Astrocyte (in vitro differentiated cells and primary cell): ENCODE measurements around the gene SPATA32. TPM values are rescaled to one million over a fixed set of nuclear protein-coding genes. Genes with fewer than 3 reads are reported as not detected.
A peak's percentile ranks its signal among the peaks of the same experiment; 100 is the strongest.

Experiments
- DNase-seq: peaks from one replicate; pipeline ENCODE4 v3.0.0-alpha.2; 2010; ENCODE audit warnings: low read depth
- FAIRE-seq: peaks from 2 replicates; lab custom pipeline; 2011; peaks lifted over from hg19 to GRCh38; lab: Jason Lieb, UNC
- H2AFZ ChIP-seq: 2 replicates; pipeline ENCODE4 v1.6.0; 2012; ENCODE audit warnings: low read depth, low read length, inconsistent platforms
- H3K27ac ChIP-seq: 2 replicates; pipeline ENCODE4 v1.5.1; 2011; ENCODE audit warnings: low read depth, low read length, inconsistent platforms
- H3K27me3 ChIP-seq: 2 replicates; pipeline ENCODE4 v1.6.0; 2011; ENCODE audit warnings: low read length, inconsistent platforms; ENCODE audit not compliant: insufficient read depth
- H3K36me3 ChIP-seq: 2 replicates; pipeline ENCODE4 v1.5.1; 2011; ENCODE audit warnings: low read length, inconsistent platforms; ENCODE audit not compliant: insufficient read depth
- H3K4me1 ChIP-seq: 2 replicates; pipeline ENCODE4 v1.5.1; 2011; ENCODE audit warnings: low read length, inconsistent platforms; ENCODE audit not compliant: insufficient read depth
- H3K4me2 ChIP-seq: 2 replicates; pipeline ENCODE4 v1.6.0; 2012; ENCODE audit warnings: low read length, inconsistent platforms
- H3K4me3 ChIP-seq: 2 replicates; pipeline ENCODE4 v1.5.1; 2011; ENCODE audit warnings: low read depth, mild to moderate bottlenecking, low read length, inconsistent platforms; ENCODE audit not compliant: insufficient read depth
- H3K79me2 ChIP-seq: 2 replicates; pipeline ENCODE4 v1.6.0; 2012; ENCODE audit warnings: mild to moderate bottlenecking, low read length, inconsistent platforms; ENCODE audit not compliant: insufficient read depth
- H3K9ac ChIP-seq: 2 replicates; pipeline ENCODE4 v1.6.0; 2012; ENCODE audit warnings: mild to moderate bottlenecking, low read length, inconsistent platforms
- H3K9me3 ChIP-seq: 2 replicates; pipeline ENCODE4 v1.5.1; 2012; ENCODE audit warnings: low read depth, mild to moderate bottlenecking, low read length, inconsistent platforms; ENCODE audit not compliant: insufficient read depth
- H4K20me1 ChIP-seq: 2 replicates; pipeline ENCODE4 v1.6.0; 2012; ENCODE audit warnings: low read length, inconsistent platforms; ENCODE audit not compliant: insufficient read depth
- H3K27ac Mint-ChIP-seq: one replicate; pipeline ENCODE4 v1.8.0; 2021; ENCODE audit warnings: mild to moderate bottlenecking, mixed read lengths; ENCODE audit not compliant: unreplicated experiment
- H3K27me3 Mint-ChIP-seq: one replicate; pipeline ENCODE4 v1.8.0; 2021; ENCODE audit warnings: low read depth, mixed read lengths; ENCODE audit not compliant: unreplicated experiment
- H3K36me3 Mint-ChIP-seq: one replicate; pipeline ENCODE4 v1.8.0; 2021; ENCODE audit warnings: low read depth, mixed read lengths; ENCODE audit not compliant: unreplicated experiment
- H3K4me1 Mint-ChIP-seq: one replicate; pipeline ENCODE4 v1.8.0; 2021; ENCODE audit warnings: low read depth, mixed read lengths; ENCODE audit not compliant: unreplicated experiment
- H3K4me3 Mint-ChIP-seq: one replicate; pipeline ENCODE4 v1.8.0; 2021; ENCODE audit warnings: mild to moderate bottlenecking, moderate library complexity, mixed read lengths; ENCODE audit not compliant: unreplicated experiment
- H3K9me3 Mint-ChIP-seq: one replicate; pipeline ENCODE4 v1.8.0; 2021; ENCODE audit warnings: mild to moderate bottlenecking, mixed read lengths; ENCODE audit not compliant: unreplicated experiment
- CTCF ChIP-seq: IDR thresholded peaks from 2 replicates; pipeline ENCODE4 v1.5.1; 2011; ENCODE audit warnings: low read depth, mild to moderate bottlenecking, inconsistent platforms, low read length, moderate library complexity; ENCODE audit not compliant: insufficient read depth
- EZH2 ChIP-seq: IDR thresholded peaks from 2 replicates; pipeline ENCODE4 v1.6.1; 2012; ENCODE audit warnings: mild to moderate bottlenecking, low read length, inconsistent platforms; ENCODE audit not compliant: insufficient read depth
- total RNA-seq: library from RNA; stranded (reverse); gene quantifications from 2 replicates; pipeline ENCODE4 v1.2.1, GENCODE V29; 2021

SPATA32 gene
- total RNA-seq, 1 donor from 2014 or later: not detected

- peak overlapping the region; percentile 89 for H3K27ac Mint-ChIP-seq
- H3K4me3 Mint-ChIP-seq: peak overlapping the region; percentile 66
- peaks cover 57% of the 10 kb centered on the region for H3K4me1 Mint-ChIP-seq
Measured at GRCh38 chr17:45293413-45294211, 31.7 kb upstream of the SPATA32 start.

GRCh38 chr17:45292696-45293412 is 31.0 kb upstream of the SPATA32 start:
- peaks cover 44% of the 10 kb centered on the region for H3K4me1 ChIP-seq
- H3K9me3 ChIP-seq: peaks cover 1% of the 10 kb centered on the region
- FAIRE-seq (no peak), DNase-seq (no peak)
- H3K4me3 ChIP-seq: no peak overlapping the region
- Mint-ChIP-seq H3K27ac (peak overlapping the region; percentile 89), H3K4me3 (no peak overlapping the region), H3K36me3 (peaks cover 27% of the 10 kb centered on the region), H3K9me3 (no peaks in the 10 kb centered on the region), H3K27me3 (no peaks in the 10 kb centered on the region), H3K4me1 (peaks cover 52% of the 10 kb centered on the region)
- H3K27me3 ChIP-seq: no peaks in the 10 kb centered on the region
- no peak overlapping the region for H2AFZ ChIP-seq
- H4K20me1 ChIP-seq: peaks cover 92% of the 10 kb centered on the region
- peak overlapping the region; percentile 61 for H3K4me2 ChIP-seq
- peak overlapping the region; percentile 49 for H3K27ac ChIP-seq
- peaks cover 85% of the 10 kb centered on the region for H3K79me2 ChIP-seq
- H3K36me3 ChIP-seq: peaks cover 8% of the 10 kb centered on the region
- no peak for TF ChIP-seq CTCF
- TF ChIP-seq EZH2: no peak
- peak overlapping the region; percentile 34 for H3K9ac ChIP-seq

More at GRCh38 chr17:45293413-45294211, 31.7 kb upstream of the SPATA32 start:
- TF ChIP-seq CTCF (no peak), EZH2 (no peak)
- no peaks in the 10 kb centered on the region for H3K27me3 ChIP-seq
- H3K27me3 Mint-ChIP-seq: no peaks in the 10 kb centered on the region
- peak overlapping the region; percentile 49 for H3K27ac ChIP-seq
- peaks cover 27% of the 10 kb centered on the region for H3K36me3 Mint-ChIP-seq
- peak; percentile 86 for DNase-seq
- H2AFZ ChIP-seq: no peak overlapping the region
- no peaks in the 10 kb centered on the region for H3K9me3 ChIP-seq
- peaks cover 5% of the 10 kb centered on the region for H3K36me3 ChIP-seq
- peak; percentile 85 for FAIRE-seq
- no peaks in the 10 kb centered on the region for H3K9me3 Mint-ChIP-seq
- peaks cover 90% of the 10 kb centered on the region for H3K79me2 ChIP-seq
- peaks cover 90% of the 10 kb centered on the region for H4K20me1 ChIP-seq
- peak overlapping the region; percentile 34 for H3K9ac ChIP-seq
- H3K4me2 ChIP-seq: peak overlapping the region; percentile 61
- H3K4me3 ChIP-seq: no peak overlapping the region
- H3K4me1 ChIP-seq: peaks cover 45% of the 10 kb centered on the region
